Stimulated activated CD4-positive, alpha-beta T cell treated with anti-CD3 and anti-CD28 coated beads, Interleukin-4, amount 100 ng/mL, for 1 hour (primary cell): ENCODE data around the gene SOX13.
"Not testable (repeated sequence)": the region's sequence is repeated elsewhere in the genome, so short reads cannot be mapped to it uniquely, and the experiment has no call there.

ENCODE experiments used
- DNase-seq: peaks from one replicate; pipeline ENCODE4 v3.0.0-alpha.2; 2020

Gene SOX13

DNA sequence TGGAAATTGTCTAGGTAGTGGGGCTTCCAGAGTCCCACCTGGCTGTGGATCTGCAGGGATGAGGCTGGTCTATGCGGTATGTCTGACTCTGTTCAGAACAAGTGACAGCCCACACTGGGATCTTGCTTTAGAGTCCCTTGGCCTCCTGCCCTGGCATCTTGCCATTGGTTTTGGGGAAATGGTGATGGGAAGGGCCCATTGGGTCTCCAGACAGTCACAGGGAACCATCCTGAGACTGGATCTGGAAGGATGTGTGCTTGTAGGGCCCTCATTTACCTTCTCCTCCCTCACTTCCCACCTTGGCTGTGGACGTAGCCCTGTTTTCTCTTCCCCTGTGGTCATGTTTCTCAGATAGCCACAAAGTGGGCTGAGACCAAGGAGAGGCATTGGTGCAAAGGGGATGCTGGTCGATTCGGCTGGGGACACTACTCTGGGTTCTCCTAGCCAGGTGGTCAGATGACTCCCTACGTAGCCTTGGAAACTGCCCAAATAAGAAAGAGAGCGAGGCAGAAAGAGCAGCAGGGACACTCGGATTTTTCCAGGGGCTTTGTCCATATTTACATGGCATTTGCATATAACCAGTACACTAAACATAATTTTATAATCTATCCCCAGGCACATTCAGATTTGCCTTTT, 15.1 kb downstream of the SOX13 start:
- no peak for DNase-seq

DNA sequence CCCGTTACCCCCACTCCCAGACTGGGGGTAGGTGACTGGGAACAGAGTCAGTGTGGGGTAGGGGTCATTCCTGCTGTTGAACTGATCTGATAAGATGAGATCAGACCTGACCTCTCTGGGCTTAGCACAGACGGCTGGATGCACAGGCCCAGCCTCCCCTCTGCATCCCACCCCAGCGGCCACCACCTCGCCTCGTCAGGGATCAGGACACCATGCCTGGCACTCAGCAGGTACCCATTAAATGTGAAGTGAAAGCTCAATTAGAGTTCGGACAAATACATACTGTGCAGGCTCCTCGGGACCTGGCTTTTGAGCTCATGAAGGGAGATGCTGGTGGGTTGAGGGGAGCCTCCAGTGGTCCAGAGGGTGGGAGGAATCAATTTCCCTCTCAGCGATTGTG, 15.7 kb downstream of the SOX13 start:
- no peak for DNase-seq

DNA sequence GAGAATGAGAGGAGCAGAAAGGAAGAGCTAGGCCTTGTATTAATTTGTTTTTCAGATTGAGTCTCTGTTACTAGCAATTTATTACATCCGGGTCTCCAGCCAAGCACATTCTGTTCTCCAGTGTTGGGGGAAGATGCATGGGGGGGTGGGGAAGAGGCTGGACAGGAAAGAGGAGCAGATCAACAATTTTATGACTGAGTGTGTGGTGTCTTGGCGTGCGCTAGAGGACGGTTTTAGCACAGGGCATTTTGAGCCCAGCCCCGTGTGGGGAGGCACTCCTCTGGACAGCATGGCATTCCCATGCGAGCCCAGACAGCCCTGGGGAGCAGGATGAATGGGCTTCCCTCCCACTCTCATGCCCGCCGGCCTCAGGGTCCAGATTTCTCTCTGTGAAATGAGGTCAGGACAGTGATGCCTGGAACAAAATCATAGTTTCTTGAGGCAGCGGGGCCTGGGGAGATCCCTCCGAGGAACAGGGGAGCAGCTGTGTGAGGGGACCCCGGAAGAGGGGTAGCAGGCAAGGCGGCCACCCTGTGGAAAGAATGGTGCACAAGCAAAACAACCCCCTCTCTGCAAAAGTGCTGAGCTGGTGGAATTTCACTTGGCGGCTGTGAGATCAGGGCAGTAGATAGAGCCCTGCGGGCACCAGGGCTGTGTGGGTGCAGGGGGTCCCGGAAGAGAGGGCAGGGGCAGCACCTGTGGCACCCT, 16.3 kb downstream of the SOX13 start:
- DNase-seq, result no peak

DNA sequence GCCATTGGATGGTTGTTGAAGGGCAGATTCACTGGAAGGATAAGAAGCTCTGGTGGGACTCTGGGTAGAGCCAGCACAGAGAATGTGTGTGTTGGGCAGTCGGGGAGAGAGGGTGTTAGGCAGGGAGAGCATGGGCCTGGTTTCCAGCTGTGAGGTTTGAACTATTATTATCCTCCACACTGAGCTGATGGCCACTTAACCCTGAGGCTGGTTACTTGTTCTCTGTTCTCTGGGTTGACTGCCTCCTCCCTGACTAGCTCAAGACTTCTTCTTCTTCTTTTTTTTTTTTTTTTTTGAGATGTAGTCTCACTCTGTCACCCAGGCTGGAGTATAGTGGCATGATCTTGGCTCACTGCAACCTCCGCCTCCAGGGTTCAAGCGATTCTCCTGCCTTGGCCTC, 17.2 kb downstream of the SOX13 start:
- DNase-seq, result not testable (repeated sequence)

DNA sequence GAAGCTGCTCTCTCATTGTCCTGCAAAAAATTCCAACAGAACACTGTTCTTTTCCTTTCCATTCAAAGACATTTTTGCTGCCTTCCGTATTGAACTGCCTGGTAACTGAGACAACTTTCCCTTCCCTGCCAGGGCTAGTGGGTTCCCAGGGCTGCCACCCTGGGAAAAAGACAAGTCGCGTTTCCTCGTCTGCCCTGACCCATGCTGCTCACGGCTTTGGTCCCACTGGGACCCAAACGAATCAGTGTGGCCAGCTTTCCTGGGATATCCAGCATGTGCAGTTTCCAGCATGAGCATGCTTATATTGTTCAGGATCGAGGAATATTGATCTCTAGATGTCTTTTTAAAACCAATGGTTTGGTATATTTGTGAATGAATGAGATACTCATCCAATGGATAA, 18.2 kb downstream of the SOX13 start:
- DNase-seq, result no peak

DNA sequence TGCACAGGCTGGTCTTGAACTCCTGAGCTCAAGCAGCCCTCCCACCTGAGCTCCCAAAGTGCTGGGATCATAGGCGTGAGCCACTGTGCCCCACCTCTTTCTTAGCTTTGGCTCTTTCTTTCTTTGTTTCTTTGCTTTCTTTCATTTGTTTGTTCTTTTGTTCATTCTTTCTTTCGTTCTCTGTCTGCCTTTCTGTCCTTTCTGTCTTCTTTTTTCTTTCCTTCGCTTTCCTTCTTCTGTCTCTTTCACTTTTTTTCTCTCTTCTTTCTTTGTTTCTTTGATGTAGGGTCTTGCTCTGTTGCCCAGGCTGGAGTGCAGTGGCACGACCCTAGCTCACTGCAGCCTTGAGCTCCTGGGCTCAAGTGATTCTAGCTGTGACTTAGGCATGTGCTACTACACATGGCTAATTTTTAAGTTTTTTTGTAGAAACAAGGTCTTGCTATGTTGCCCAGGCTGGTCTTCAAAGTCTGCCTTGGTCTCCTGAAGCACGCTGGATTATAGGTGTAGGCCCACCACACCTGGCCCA, 18.9 kb downstream of the SOX13 start:
- DNase-seq, result no peak

DNA sequence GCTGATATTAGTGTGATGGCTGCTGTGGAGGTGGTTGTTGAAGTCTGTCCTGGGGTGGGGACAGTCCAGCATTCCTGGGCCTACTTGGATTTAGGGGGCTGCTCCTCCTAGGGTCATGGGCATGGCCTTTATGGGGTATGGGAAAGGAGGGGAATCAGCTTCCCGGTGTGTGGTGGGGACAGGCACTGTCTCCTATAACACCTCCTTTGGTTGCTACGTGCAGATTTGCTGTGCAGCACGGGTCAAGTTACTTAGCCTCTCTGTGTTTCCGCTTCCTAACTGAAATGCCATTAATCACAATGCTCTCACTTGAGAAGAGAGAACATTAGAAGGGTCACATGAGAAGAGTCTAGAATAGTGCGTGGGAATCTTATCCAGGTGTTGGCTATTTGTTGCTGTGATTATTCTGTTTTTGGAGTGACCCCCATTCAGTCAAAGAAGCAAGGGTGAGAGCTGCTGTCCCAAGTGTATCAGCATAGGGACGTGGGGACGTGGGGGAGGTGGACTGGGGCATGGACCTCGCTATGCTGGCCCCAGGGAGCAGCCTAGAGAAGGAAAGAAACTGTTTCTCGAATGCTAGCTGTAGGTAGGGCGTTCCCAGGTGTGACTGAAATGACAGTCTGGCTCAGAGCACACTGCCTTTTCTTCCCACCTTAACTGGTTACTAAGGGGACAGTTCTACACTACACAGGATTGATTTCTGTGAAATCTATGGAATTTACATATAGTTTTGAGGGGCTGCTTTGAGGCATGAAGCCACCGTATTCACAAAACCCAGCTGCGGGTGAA, 19.9 kb downstream of the SOX13 start:
- no peak for DNase-seq

DNA sequence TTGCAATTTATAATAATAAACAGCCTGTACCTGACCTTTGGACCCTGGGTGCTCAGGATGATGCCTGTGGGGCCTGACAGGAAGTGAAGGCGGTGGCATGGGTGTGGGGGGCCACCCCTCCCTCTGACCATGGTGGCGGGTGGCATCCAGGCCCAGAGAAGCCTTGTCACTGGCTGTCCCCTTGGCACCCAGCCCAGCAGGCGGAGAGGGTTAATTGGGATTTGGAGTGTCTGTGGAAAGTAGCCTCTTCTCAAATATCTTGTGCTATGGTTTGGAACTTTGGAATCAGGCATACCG, 20.5 kb downstream of the SOX13 start:
- no peak for DNase-seq

DNA sequence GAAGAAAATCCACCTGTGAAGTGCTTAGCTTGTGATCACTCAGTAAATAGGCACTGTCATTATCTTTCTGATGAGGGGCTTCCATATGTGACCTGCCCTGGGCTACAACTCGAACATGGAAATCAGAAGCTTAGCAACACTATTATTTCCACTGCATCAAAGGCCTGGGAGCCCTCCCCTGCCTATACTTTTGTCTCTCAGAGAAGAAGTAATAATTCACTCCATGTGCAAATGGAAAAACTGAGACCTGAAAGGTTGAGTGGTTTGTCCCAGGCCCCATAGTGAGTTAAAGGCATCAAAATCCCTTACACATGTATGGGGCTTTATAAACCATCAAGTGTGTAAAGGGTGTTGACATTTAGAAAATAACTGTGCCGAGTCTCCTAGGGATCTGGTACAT, 20.9 kb downstream of the SOX13 start:
- DNase-seq, result no peak

DNA sequence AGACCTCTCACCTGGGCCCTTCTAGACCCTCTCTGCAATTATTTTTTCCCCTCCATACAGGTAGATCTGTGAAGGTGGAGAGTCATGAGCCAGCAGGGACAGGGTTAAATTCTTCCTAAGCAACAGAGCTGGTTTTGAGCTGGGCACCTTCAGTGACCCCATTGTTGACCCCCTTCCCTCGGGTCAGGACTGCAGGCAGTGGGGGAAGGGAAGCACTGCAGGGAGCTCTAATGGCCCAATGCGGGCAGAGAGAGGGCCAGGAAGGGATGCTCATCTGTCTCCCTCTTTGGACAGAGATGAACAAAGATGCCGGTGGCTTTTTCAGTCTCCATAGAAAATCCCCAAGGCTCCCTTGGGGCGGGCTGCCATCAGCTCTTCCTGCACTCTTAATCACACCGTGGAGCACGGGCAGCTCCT, 21.4 kb downstream of the SOX13 start:
- DNase-seq, result no peak

DNA sequence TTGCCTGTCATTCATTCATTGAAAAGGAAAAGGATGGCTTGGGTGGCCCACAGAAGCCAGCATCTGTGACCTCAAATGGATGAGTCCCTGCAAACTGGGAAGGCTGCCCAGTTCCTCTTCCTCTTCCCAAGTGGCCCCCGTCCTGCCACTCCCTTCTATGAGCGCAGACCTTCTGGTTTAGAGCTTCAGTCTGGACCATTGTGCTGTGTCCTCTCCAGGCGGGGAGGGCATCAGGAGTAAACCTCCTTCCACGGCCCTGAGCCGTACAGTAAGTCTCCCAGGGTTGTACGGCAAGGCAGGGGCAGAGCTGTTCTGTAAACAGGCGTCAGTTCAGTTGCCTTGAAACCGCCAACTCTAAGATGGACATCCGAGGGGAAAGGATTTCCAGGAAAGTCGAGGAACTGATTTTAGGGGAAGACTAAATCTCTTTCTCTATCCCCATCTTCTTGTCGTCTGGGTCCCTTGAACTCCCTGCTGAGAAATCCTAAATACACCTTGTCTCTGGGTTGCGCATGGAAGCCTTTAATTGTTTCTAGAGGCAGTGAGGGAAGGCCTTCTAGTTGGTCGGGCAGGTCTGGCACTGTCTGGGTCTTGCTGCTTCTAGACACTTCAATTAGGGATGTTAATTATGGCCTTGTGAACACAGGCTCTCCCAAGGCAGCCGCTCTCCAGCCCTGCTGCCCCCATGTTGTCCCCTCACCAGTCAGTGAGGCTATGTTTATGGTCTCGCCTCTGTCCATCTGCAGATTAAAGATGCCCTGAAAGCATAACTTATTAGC, 22.1 kb downstream of the SOX13 start:
- no peak for DNase-seq

DNA sequence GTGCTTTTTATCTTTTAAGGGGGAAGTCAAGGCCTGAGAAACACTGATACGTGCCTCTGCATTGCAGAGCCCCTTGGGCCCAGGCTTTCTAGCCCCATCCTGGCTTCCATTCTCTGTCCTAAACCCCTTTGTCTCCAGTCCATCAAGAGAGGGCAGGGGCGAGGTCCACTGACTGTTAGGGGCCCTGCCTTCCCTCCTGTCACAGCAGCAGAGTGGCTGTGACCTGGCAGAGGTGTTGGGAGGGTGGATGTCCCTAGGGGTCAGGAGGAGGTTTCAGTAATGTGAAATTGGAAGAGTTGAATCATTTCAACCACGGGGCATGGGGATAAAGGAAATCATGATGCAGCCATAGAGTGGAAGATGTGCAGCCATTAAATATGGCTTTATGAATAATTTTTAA, 24.0 kb downstream of the SOX13 start:
- DNase-seq, result no peak

DNA sequence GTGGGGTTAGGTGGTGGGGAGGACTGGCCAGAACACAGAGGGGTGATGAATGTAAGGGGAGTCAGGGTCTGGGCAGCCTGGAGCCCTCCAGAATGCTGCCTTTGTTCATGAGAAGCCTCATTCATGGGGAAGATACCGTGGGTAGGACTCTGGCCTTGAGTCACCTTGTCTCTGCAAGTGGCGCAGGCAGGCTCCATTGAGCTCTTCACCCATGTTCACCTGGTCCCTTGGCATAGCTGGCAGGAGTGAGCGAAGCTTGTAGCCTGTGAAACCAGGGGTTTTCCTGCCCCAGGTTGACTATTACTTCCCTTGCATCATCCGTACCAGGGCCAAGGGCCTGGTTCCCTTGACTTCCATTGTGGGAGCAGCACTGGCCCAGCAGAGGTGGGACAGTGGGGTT, 25.8 kb downstream of the SOX13 start:
- no peak for DNase-seq

DNA sequence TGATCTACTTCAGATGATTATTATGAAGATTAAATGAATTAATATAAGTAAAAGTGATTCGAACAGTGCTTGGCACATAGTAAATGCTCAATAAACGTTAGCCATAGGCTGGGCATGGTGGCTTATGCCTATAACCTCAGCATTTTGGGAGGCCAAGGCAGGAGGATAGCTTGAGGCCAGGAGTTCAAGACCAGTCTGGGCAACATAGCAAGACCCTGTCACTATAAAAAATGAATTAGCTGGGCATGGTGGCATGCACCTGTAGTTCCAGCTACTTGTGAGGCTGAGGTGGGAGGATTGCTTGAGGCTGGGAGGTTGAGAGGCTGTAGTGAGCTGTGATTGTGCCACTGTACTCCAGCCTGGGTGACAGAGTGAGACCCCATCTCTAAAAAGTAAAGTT, 26.8 kb downstream of the SOX13 start:
- not testable (repeated sequence) for DNase-seq

DNA sequence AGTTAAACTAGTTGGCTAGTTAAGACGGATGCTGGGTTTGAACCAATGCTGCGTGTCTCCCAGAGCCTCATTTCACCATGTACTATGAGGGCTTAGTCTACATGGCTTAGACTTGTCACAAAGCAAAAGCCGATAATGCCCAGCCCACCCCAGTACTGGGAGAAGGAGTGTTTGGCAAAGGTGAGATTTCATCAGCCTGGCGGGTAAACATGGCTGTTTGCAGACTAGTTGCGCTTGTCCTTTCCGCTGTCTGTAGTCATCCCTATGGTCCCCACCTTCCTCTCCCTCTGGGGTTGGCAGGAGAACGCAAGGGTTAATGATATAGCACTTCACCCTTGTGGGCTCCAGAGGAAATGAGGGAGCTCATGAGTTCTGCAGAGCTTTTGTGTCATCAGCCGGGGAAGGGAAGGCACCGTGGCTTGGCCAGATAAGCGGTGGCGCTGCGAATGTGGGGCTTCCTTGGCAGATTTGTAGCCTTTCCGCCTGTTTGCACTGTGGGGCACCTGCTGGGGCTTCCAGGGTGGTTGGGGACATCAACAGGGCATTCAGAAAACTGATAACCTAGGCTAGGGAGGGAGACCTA, 29.2 kb downstream of the SOX13 start:
- no peak for DNase-seq

DNA sequence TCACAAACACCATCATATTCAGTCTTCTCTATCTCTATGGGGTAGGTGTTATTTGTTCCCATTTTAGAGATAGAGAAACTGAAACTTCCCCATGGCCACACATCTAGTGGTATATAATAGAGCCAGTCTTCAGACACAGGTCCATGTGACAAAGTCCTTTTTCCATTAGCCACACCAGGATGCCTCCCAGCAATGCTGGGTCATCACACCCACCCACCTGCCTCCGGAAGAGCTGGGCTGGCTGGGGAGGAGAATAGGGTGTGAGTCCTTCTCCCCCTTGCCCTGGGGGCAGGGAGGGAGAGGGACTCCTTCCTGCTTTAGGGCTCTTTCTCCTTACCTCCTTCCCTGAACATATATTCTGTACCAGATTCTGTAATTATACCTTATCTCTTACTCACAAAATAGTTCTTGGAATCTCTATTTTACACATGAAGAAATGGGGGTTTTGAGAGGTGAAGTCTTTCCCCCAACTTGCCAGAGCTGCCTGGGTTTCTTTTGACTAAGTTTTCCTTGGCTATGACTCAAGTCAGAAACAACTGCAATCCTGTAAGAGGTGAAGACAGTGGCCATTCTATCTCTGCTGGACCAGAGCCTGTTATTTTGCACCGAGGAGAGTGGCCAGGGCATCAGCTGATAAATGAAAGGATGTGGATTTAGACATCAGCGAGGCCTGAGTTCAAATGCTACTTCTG, 30.0 kb downstream of the SOX13 start:
- no peak for DNase-seq

DNA sequence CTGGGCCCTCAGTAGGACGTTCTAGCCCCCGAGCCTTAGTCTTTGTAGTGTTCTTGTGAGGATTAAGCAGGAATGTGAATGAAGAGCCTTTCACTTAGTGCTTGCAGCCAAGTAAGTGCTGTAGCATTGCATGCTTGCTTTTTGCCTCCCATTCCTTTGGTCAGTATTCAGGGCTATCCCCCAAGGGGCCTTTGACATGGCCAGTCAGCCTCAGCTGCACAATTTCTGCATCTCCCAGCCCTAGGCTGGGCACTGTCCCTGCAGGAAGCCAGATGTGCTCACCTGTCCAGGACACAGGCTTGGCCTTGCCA, 30.5 kb downstream of the SOX13 start:
- no peak for DNase-seq

DNA sequence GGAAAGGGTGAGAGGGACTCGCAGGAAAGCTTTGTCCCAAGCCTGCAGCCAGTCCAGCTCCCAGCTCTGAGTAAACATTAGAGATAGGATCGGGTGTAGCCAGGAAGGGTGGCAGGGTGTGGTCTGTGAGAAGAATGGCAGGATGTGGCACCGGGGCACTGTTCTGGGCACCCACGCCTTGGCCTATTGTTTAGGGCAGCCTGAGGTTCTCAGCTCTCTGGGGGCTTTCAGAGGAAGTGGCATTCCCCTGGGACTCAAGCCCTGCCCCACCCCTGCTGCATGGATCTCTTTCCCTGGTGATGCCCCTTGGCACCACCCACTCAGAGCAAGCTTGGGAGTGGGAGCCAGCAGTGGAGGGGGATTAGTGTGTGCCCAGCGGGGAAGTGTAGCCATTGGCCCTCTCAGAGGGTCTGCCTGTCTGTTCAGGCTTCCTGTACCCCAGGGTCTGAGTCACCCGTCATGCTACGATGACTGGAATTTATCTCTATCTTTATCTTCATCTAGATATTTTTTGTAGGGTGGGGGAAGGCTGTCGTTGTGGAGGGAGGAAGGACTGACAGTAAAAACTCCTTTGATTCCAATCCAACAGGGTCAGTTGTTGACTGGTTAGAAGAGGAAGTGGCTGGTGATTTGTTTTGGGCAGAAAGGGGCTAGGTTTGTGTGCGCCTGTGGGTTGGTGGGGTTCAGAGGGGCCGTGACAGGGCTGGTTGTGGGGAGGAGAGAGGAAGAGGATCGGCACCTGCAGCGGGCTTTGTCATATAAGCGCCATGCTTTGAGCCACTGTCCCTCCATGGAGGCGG, 31.6 kb downstream of the SOX13 start:
- DNase-seq, result no peak

DNA sequence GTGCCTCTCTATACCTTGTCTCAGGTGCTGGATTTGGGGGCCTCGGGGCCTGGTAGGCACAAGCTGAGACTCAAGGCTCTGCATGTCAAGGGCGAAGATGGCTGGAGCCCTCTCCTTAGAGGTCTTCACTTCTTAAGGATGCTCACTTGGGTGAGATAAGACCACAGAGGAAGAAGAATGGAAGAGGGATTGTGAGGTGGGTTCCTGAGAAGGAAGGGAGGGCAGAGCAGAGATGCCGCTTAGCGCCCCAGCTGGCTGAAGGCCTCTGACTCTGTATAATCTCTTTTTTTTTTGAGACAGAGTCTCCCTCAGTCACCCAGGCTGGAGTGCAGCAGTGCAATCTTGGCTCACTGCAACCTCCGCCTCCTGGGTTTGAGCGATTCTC, 32.2 kb downstream of the SOX13 start:
- no peak for DNase-seq

DNA sequence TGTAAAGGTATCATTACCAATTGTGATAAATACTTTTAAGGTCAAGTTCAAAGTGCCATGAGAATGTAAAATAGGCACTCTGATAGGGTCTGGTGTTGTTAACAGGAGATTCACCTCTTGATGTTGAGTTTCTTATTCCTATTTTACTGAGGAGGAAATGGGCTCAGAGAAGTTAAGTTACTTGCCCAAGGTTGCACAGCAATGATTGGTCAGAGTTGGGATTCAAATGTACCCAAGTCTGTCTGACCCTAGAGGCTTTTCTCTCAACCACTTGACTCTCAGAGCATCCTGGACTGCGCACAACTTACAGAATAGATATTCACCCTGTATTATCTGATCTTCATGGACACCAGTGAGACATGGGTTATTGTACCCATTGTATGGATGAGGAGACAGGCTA, 33.9 kb downstream of the SOX13 start:
- DNase-seq, result no peak

DNA sequence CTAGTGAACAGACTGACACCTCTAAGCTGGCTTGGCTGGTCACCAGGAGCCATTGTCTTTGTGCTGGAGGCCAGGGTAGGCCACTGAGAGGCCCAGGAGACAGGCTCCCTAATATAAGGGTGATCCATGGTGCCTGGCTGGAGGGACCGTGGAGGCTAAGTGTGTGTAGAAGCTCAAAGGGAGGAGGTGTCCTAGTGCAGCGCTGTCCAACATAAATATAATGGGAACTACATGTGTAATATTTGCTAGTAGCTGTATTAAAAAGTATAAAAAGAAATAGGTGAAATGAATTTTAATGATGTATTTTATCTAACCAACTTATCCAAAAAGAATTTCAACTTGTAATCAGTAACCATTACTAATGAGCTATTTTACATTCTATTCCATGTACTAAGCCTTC, 35.0 kb downstream of the SOX13 start:
- DNase-seq, result no peak
